Stimulated activated CD8-positive, alpha-beta memory T cell treated with anti-CD3 and anti-CD28 coated beads, Interleukin-15, amount 100 ng/mL, for 4 hours (primary cell): Measurements from ENCODE around the gene RAB7A.

Source experiments
- DNase-seq, 2 donors: peaks; one replicate each; pipeline ENCODE4 v3.0.0-alpha.2; 2020; ENCODE audit warnings: low read depth in 2 of 2

The RAB7A gene

GRCh38 chr3:128787256-128788253, 61.6 kb downstream of the RAB7A start:
- DNase-seq = peak in 1 of 2 donors; percentile 27

- DNase-seq = no peak
Measured at GRCh38 chr3:128788268-128788869, 62.4 kb downstream of the RAB7A start.

- peak in 1 of 2 donors; percentile 24 for DNase-seq
Measured at GRCh38 chr3:128794067-128794768, 68.2 kb downstream of the RAB7A start.

- DNase-seq = peak in 1 of 2 donors; percentile 33
Measured at GRCh38 chr3:128794770-128795649, 69.0 kb downstream of the RAB7A start.

GRCh38 chr3:128799653-128800052, 73.7 kb downstream of the RAB7A start:
- no peak for DNase-seq

- no peak for DNase-seq
Measured at GRCh38 chr3:128800241-128801187, 74.5 kb downstream of the RAB7A start.

GRCh38 chr3:128801779-128802380, 75.9 kb downstream of the RAB7A start:
- DNase-seq = no peak

- no peak for DNase-seq
Measured at GRCh38 chr3:128803307-128803706, 77.3 kb downstream of the RAB7A start.

- DNase-seq = peak in 1 of 2 donors; percentile 61
Measured at GRCh38 chr3:128804017-128804810, 78.2 kb downstream of the RAB7A start.

- DNase-seq = no peak
Measured at GRCh38 chr3:128804811-128805155, 78.8 kb downstream of the RAB7A start.

GRCh38 chr3:128805772-128806171, 79.8 kb downstream of the RAB7A start:
- no peak for DNase-seq

GRCh38 chr3:128806588-128806987, 80.6 kb downstream of the RAB7A start:
- no peak for DNase-seq

- DNase-seq = no peak
Measured at GRCh38 chr3:128807186-128807830, 81.3 kb downstream of the RAB7A start.

GRCh38 chr3:128808672-128809071, 82.7 kb downstream of the RAB7A start:
- no peak for DNase-seq

GRCh38 chr3:128813097-128813496, 87.1 kb downstream of the RAB7A start:
- no peak for DNase-seq

GRCh38 chr3:128814060-128814459, 88.1 kb downstream of the RAB7A start:
- no peak for DNase-seq

- no peak for DNase-seq
Measured at GRCh38 chr3:128814519-128815317, 88.7 kb downstream of the RAB7A start.
